Skeletal muscle satellite cell (primary cell): ENCODE measurements around the gene NR4A1.

Experiments
- H3K27me3 ChIP-seq: 2 replicates; pipeline ENCODE4 v1.7.0; 2013; ENCODE audit warnings: low read length; ENCODE audit not compliant: control insufficient read depth, insufficient read depth
- H3K36me3 ChIP-seq: 2 replicates; pipeline ENCODE4 v1.7.0; 2013; ENCODE audit warnings: mild to moderate bottlenecking, control low read depth, low read length; ENCODE audit not compliant: insufficient read depth
- H3K4me1 ChIP-seq: 2 replicates; pipeline ENCODE4 v1.7.0; 2013; ENCODE audit warnings: low read length; ENCODE audit not compliant: control insufficient read depth, insufficient read depth
- H3K4me2 ChIP-seq: 2 replicates; pipeline ENCODE4 v1.7.0; 2013; ENCODE audit warnings: mild to moderate bottlenecking, low read length
- H3K4me3 ChIP-seq: 2 replicates; pipeline ENCODE4 v1.7.0; 2013; ENCODE audit warnings: low read length
- H3K9ac ChIP-seq: 2 replicates; pipeline ENCODE4 v1.7.0; 2013; ENCODE audit warnings: mild to moderate bottlenecking, low read depth, low read length, moderate library complexity
- H3K9me3 ChIP-seq: replicated peaks from 2 replicates; pipeline ENCODE4 v1.7.0; 2013; ENCODE audit warnings: mild to moderate bottlenecking, control low read depth, low read length

NR4A1 gene

GRCh38 chr12:52022841-52023181, 28.4 kb upstream of the NR4A1 start:
- Histone ChIP-seq H3K36me3 (no peaks in the 10 kb centered on the region), H3K4me1 (peaks cover 16% of the 10 kb centered on the region), H3K4me3 (peak overlapping the region; percentile 70), H3K9ac (no peak overlapping the region), H3K27me3 (peaks cover 3% of the 10 kb centered on the region), H3K9me3 (no peaks in the 10 kb centered on the region), H3K4me2 (peak overlapping the region; percentile 84)

GRCh38 chr12:52023182-52023975, 27.9 kb upstream of the NR4A1 start:
- H3K4me2 ChIP-seq = peak overlapping the region; percentile 84
- H3K9ac ChIP-seq = peak overlapping the region; percentile 43
- peaks cover 16% of the 10 kb centered on the region for H3K4me1 ChIP-seq
- H3K4me3 ChIP-seq = peak overlapping the region; percentile 70
- H3K9me3 ChIP-seq = no peaks in the 10 kb centered on the region
- H3K27me3 ChIP-seq = peaks cover 3% of the 10 kb centered on the region
- H3K36me3 ChIP-seq = no peaks in the 10 kb centered on the region

- Histone ChIP-seq H3K4me3 (peak overlapping the region; percentile 70), H3K9ac (peak overlapping the region; percentile 43), H3K4me2 (peak overlapping the region; percentile 84), H3K4me1 (peaks cover 16% of the 10 kb centered on the region), H3K9me3 (no peaks in the 10 kb centered on the region), H3K27me3 (peaks cover 3% of the 10 kb centered on the region), H3K36me3 (no peaks in the 10 kb centered on the region)
Observed at GRCh38 chr12:52023976-52024688, 27.1 kb upstream of the NR4A1 start.

- H3K27me3 ChIP-seq = peaks cover 3% of the 10 kb centered on the region
- no peak overlapping the region for H3K9ac ChIP-seq
- peak overlapping the region; percentile 97 for H3K4me2 ChIP-seq
- H3K9me3 ChIP-seq = no peaks in the 10 kb centered on the region
- H3K4me1 ChIP-seq = peaks cover 19% of the 10 kb centered on the region
- no peaks in the 10 kb centered on the region for H3K36me3 ChIP-seq
- H3K4me3 ChIP-seq = no peak overlapping the region
Observed at GRCh38 chr12:52024845-52025230, 26.4 kb upstream of the NR4A1 start.

- Histone ChIP-seq H3K36me3 (no peaks in the 10 kb centered on the region), H3K4me3 (no peak overlapping the region), H3K9me3 (no peaks in the 10 kb centered on the region), H3K27me3 (peaks cover 3% of the 10 kb centered on the region), H3K9ac (peak overlapping the region; percentile 82), H3K4me2 (peak overlapping the region; percentile 97), H3K4me1 (peaks cover 19% of the 10 kb centered on the region)
Observed at GRCh38 chr12:52026263-52026662, 25.0 kb upstream of the NR4A1 start.

GRCh38 chr12:52027085-52027843, 24.0 kb upstream of the NR4A1 start:
- Histone ChIP-seq H3K36me3 (no peaks in the 10 kb centered on the region), H3K4me1 (peaks cover 22% of the 10 kb centered on the region), H3K9me3 (no peaks in the 10 kb centered on the region), H3K4me3 (no peak overlapping the region), H3K4me2 (no peak overlapping the region), H3K9ac (no peak overlapping the region), H3K27me3 (peaks cover 3% of the 10 kb centered on the region)

GRCh38 chr12:52029685-52030084, 21.6 kb upstream of the NR4A1 start:
- Histone ChIP-seq H3K36me3 (no peaks in the 10 kb centered on the region), H3K4me1 (peaks cover 28% of the 10 kb centered on the region), H3K9me3 (no peaks in the 10 kb centered on the region), H3K4me2 (no peak overlapping the region), H3K27me3 (no peaks in the 10 kb centered on the region), H3K4me3 (no peak overlapping the region), H3K9ac (no peak overlapping the region)

- Histone ChIP-seq H3K36me3 (no peaks in the 10 kb centered on the region), H3K27me3 (no peaks in the 10 kb centered on the region), H3K4me3 (peak overlapping the region; percentile 62), H3K9me3 (no peaks in the 10 kb centered on the region), H3K9ac (peak overlapping the region; percentile 76), H3K4me2 (peak overlapping the region; percentile 91), H3K4me1 (peaks cover 25% of the 10 kb centered on the region)
Observed at GRCh38 chr12:52032446-52032803, 18.8 kb upstream of the NR4A1 start.

- no peaks in the 10 kb centered on the region for H3K27me3 ChIP-seq
- H3K4me1 ChIP-seq = peaks cover 29% of the 10 kb centered on the region
- no peaks in the 10 kb centered on the region for H3K36me3 ChIP-seq
- H3K9ac ChIP-seq = peak overlapping the region; percentile 88
- H3K4me3 ChIP-seq = peak overlapping the region; percentile 67
- H3K9me3 ChIP-seq = no peaks in the 10 kb centered on the region
- H3K4me2 ChIP-seq = peak overlapping the region; percentile 91
Observed at GRCh38 chr12:52032804-52033445, 18.3 kb upstream of the NR4A1 start.

- Histone ChIP-seq H3K36me3 (no peaks in the 10 kb centered on the region), H3K27me3 (no peaks in the 10 kb centered on the region), H3K4me3 (peak overlapping the region; percentile 67), H3K9ac (peak overlapping the region; percentile 88), H3K4me2 (peak overlapping the region; percentile 84), H3K4me1 (peaks cover 29% of the 10 kb centered on the region), H3K9me3 (no peaks in the 10 kb centered on the region)
Observed at GRCh38 chr12:52033446-52034140, 17.6 kb upstream of the NR4A1 start.

- Histone ChIP-seq H3K4me1 (peaks cover 27% of the 10 kb centered on the region), H3K4me3 (no peak overlapping the region), H3K9ac (no peak overlapping the region), H3K4me2 (no peak overlapping the region), H3K36me3 (no peaks in the 10 kb centered on the region), H3K27me3 (no peaks in the 10 kb centered on the region), H3K9me3 (no peaks in the 10 kb centered on the region)
Observed at GRCh38 chr12:52035190-52035589, 16.1 kb upstream of the NR4A1 start.
